H9 (cell line): ENCODE results near the gene KREMEN1. TPM values are rescaled to one million over a fixed set of nuclear protein-coding genes. Genes with fewer than 3 reads are reported as not detected.

ENCODE experiments used
- DNase-seq: peaks from one replicate; pipeline ENCODE4 v3.0.0-alpha.2; 2017
- H2AFZ ChIP-seq: one replicate; pipeline ENCODE4 v1.6.1; 2013; ENCODE audit warnings: mild to moderate bottlenecking, low read length, control low read depth, moderate library complexity
- H2AK5ac ChIP-seq: 2 replicates; pipeline ENCODE4 v1.6.1; 2013; ENCODE audit warnings: low read length, control low read depth, mixed read lengths; ENCODE audit not compliant: insufficient read length
- H2BK120ac ChIP-seq: one replicate; pipeline ENCODE4 v1.6.1; 2013; ENCODE audit warnings: low read depth, mild to moderate bottlenecking, low read length, control low read depth, inconsistent platforms; ENCODE audit not compliant: poor library complexity, severe bottlenecking
- H2BK12ac ChIP-seq: 2 replicates; pipeline ENCODE4 v1.6.1; 2013; ENCODE audit warnings: low read length, control low read depth, mixed read lengths, low read depth; ENCODE audit not compliant: insufficient read length
- H2BK15ac ChIP-seq: 2 replicates; pipeline ENCODE4 v1.6.1; 2013; ENCODE audit warnings: low read depth, low read length, control low read depth
- H2BK20ac ChIP-seq: one replicate; pipeline ENCODE4 v1.6.1; 2013; ENCODE audit warnings: low read depth, mild to moderate bottlenecking, low read length, control low read depth, inconsistent platforms; ENCODE audit not compliant: poor library complexity, severe bottlenecking
- H2BK5ac ChIP-seq: 2 replicates; pipeline ENCODE4 v1.6.1; 2013; ENCODE audit warnings: low read length, control low read depth, mixed read lengths; ENCODE audit not compliant: insufficient read length
- H3K14ac ChIP-seq: 2 replicates; pipeline ENCODE4 v1.6.1; 2013; ENCODE audit warnings: low read length, control low read depth; ENCODE audit not compliant: insufficient read depth
- H3K18ac ChIP-seq: 2 replicates; pipeline ENCODE4 v1.6.1; 2013; ENCODE audit warnings: low read depth, mild to moderate bottlenecking, mixed read lengths, low read length, control low read depth; ENCODE audit not compliant: insufficient read length
- H3K23ac ChIP-seq: 2 replicates; pipeline ENCODE4 v1.6.1; 2013; ENCODE audit warnings: low read length, control low read depth, mixed read lengths, low read depth; ENCODE audit not compliant: insufficient read length
- H3K23me2 ChIP-seq: 2 replicates; pipeline ENCODE4 v1.6.1; 2013; ENCODE audit warnings: low read depth, mild to moderate bottlenecking, mixed read lengths, low read length, control low read depth; ENCODE audit not compliant: insufficient read length, poor library complexity, severe bottlenecking
- H3K27ac ChIP-seq: 2 replicates; pipeline ENCODE4 v1.5.1; 2013; ENCODE audit warnings: low read length, control low read depth, mixed read lengths, low read depth; ENCODE audit not compliant: insufficient read length
- H3K27me3 ChIP-seq: 2 replicates; pipeline ENCODE4 v1.6.1; 2013; ENCODE audit warnings: low read length, control low read depth, inconsistent platforms; ENCODE audit not compliant: insufficient read depth
- H3K4ac ChIP-seq: 2 replicates; pipeline ENCODE4 v1.6.1; 2013; ENCODE audit warnings: low read depth, mild to moderate bottlenecking, control low read depth, inconsistent platforms, low read length, moderate library complexity
- H3K4me1 ChIP-seq: 2 replicates; pipeline ENCODE4 v1.6.1; 2013; ENCODE audit warnings: low read length, control low read depth, inconsistent platforms; ENCODE audit not compliant: insufficient read depth
- H3K4me2 ChIP-seq: 2 replicates; pipeline ENCODE4 v1.6.1; 2013; ENCODE audit warnings: low read length, control low read depth, mixed read lengths; ENCODE audit not compliant: insufficient read length, insufficient read depth
- H3K56ac ChIP-seq: 2 replicates; pipeline ENCODE4 v1.6.1; 2013; ENCODE audit warnings: low read depth, mild to moderate bottlenecking, mixed read lengths, low read length, control low read depth; ENCODE audit not compliant: insufficient read length
- H3K79me1 ChIP-seq: 2 replicates; pipeline ENCODE4 v1.6.1; 2013; ENCODE audit warnings: low read depth, mild to moderate bottlenecking, moderate library complexity, low read length, control low read depth, inconsistent platforms; ENCODE audit not compliant: insufficient read depth, poor library complexity, severe bottlenecking
- H3K79me2 ChIP-seq: 2 replicates; pipeline ENCODE4 v1.6.1; 2013; ENCODE audit warnings: low read length, control low read depth, inconsistent platforms; ENCODE audit not compliant: insufficient read depth
- H3K9ac ChIP-seq: 2 replicates; pipeline ENCODE4 v1.6.1; 2013; ENCODE audit warnings: low read length, control low read depth, mixed read lengths; ENCODE audit not compliant: insufficient read length; ENCODE audit errors: extremely low read depth
- H3K9me3 ChIP-seq: one replicate; pipeline ENCODE4 v1.6.1; 2013; ENCODE audit warnings: low read depth, low read length, inconsistent platforms; ENCODE audit not compliant: control insufficient read depth
- H3T11ph ChIP-seq: one replicate; pipeline ENCODE4 v1.6.1; 2013; ENCODE audit warnings: mild to moderate bottlenecking, low read length, control low read depth, inconsistent platforms
- H4K20me1 ChIP-seq: one replicate; pipeline ENCODE4 v1.6.1; 2013; ENCODE audit not compliant: control insufficient read depth, insufficient read length, insufficient read depth
- H4K5ac ChIP-seq: 2 replicates; pipeline ENCODE4 v1.6.1; 2013; ENCODE audit warnings: low read depth, mild to moderate bottlenecking, mixed read lengths, low read length, control low read depth; ENCODE audit not compliant: insufficient read length
- H4K8ac ChIP-seq: replicated peaks from 2 replicates; pipeline ENCODE4 v1.6.1; 2013; ENCODE audit warnings: low read length, control low read depth, mixed read lengths, low read depth; ENCODE audit not compliant: insufficient read length
- H4K91ac ChIP-seq: 2 replicates; pipeline ENCODE4 v1.6.1; 2013; ENCODE audit warnings: low read depth, mild to moderate bottlenecking, moderate library complexity, mixed read lengths, low read length, control low read depth; ENCODE audit not compliant: insufficient read length
- H3K27ac Mint-ChIP-seq, 3 experiments: 2 replicates in 2 of 3; 3 replicates in 1 of 3; pipeline ENCODE4 v1.8.0; 2020 to 2021; ENCODE audit warnings: mixed read lengths in 3 of 3, mild to moderate bottlenecking in 1 of 3, moderate library complexity in 1 of 3
- H3K27me3 Mint-ChIP-seq: 2 replicates; pipeline ENCODE4 v1.8.0; 2021; ENCODE audit warnings: low read depth, mild to moderate bottlenecking, moderate library complexity, mixed read lengths
- H3K36me3 Mint-ChIP-seq, 3 experiments: 2 replicates in 2 of 3; 3 replicates in 1 of 3; pipeline ENCODE4 v1.8.0; 2020 to 2021; ENCODE audit warnings: low read depth in 3 of 3, mixed read lengths in 3 of 3; ENCODE audit not compliant: insufficient read depth in 1 of 3
- H3K4me1 Mint-ChIP-seq, 2 experiments: 2 replicates each; pipeline ENCODE4 v1.8.0; 2020; ENCODE audit warnings: mixed read lengths in 2 of 2
- H3K4me3 Mint-ChIP-seq, 2 experiments: 2 replicates in 1 of 2; 3 replicates in 1 of 2; pipeline ENCODE4 v1.8.0; 2020 to 2021; ENCODE audit warnings: mild to moderate bottlenecking in 2 of 2, mixed read lengths in 2 of 2, moderate library complexity in 1 of 2
- H3K9me3 Mint-ChIP-seq, 2 experiments: 2 replicates in 1 of 2; 3 replicates in 1 of 2; pipeline ENCODE4 v1.8.0; 2020; ENCODE audit warnings: mild to moderate bottlenecking in 2 of 2, mixed read lengths in 2 of 2, moderate library complexity in 1 of 2
- CTCF ChIP-seq: fragments of 200-600 bp; sonication (generic); conservative IDR thresholded peaks from 3 replicates; pipeline ENCODE4 v1.8.0; 2021; ENCODE audit warnings: antibody characterized with exemption, mild to moderate bottlenecking
- WGBS: extraction: QIAGEN DNeasy Blood & Tissue Kit; methylation state at CpG from one replicate; pipeline ENCODE4 v1.1.7; 2013; ENCODE audit warnings: missing lambda C conversion rate, low lambda C conversion rate, mixed read lengths; ENCODE audit not compliant: insufficient read length; ENCODE audit errors: extremely low coverage; 5-methylcytosine and 5-hydroxymethylcytosine counted together
- total RNA-seq: library from RNA; stranded (reverse); gene quantifications from 2 replicates; pipeline ENCODE4 v1.2.1, GENCODE V29; 2021

The KREMEN1 gene
- total RNA-seq, 1 experiment from 2014 or later = 2.4 TPM

DNA sequence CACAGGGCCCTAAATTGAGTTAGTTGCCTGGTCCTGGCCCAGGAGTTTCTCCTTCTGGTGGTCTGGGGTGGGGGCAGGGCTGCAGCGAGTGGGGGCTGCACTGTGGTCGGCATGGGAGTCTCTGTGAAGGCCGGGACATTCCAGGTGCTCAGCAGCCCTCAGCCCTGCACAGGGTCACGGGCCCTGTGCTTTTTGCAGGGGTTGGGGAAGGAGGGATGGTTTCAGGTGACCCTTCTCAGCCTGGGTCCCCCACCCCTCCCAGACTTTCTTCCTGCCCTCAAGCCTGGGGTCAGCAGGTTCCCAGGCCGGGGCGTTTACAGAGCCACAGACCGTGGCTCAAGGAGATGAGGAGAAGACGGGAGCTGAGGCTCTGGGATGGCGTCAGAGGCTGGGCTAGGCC is 140.7 kb downstream of the KREMEN1 start:
- no peak overlapping the region for H3K56ac ChIP-seq
- no peak overlapping the region for H3T11ph ChIP-seq
- no peaks in the 10 kb centered on the region for H3K79me1 ChIP-seq
- no peak overlapping the region for H3K27ac ChIP-seq
- Mint-ChIP-seq H3K27ac (no peak overlapping the region), H3K4me3 (no peak overlapping the region), H3K9me3 (no peaks in the 10 kb centered on the region), H3K36me3 (no peaks in the 10 kb centered on the region), H3K4me1 (peaks cover 22 to 36% of the 10 kb centered on the region in 2 experiments), H3K27me3 (peaks cover 3% of the 10 kb centered on the region; the same call in 1 of the 2 replicates)
- H2BK5ac ChIP-seq = no peak overlapping the region
- no peak overlapping the region for H3K9ac ChIP-seq
- H2AFZ ChIP-seq = no peak overlapping the region
- H3K9me3 ChIP-seq = no peaks in the 10 kb centered on the region
- no peaks in the 10 kb centered on the region for H3K79me2 ChIP-seq
- no peak overlapping the region for H3K4me2 ChIP-seq
- no peak overlapping the region for H4K5ac ChIP-seq
- no peaks in the 10 kb centered on the region for H3K27me3 ChIP-seq
- TF ChIP-seq CTCF = no peak
- no peaks in the 10 kb centered on the region for H4K20me1 ChIP-seq
- no peak overlapping the region for H3K4ac ChIP-seq
- H2AK5ac ChIP-seq = no peak overlapping the region
- no peaks in the 10 kb centered on the region; the same call in 1 of the 2 replicates for H3K4me1 ChIP-seq
- DNase-seq = no peak
- no peak overlapping the region for H2BK20ac ChIP-seq
- H4K8ac ChIP-seq = no peak overlapping the region
- no CpG with 5 or more reads among the region's 9 CpGs for WGBS
- no peak overlapping the region for H2BK15ac ChIP-seq
- H3K14ac ChIP-seq = no peak overlapping the region
- H3K23ac ChIP-seq = no peak overlapping the region
- no peak overlapping the region for H3K18ac ChIP-seq
- H4K91ac ChIP-seq = no peak overlapping the region
- no peak overlapping the region for H2BK120ac ChIP-seq
- H2BK12ac ChIP-seq = no peak overlapping the region
- H3K23me2 ChIP-seq = no peaks in the 10 kb centered on the region
